Coronary artery (tissue), 2 donors: ENCODE results near the gene R3HCC1L.
A peak's percentile ranks its signal among the peaks of the same experiment; 100 is the strongest.

Experiments
- DNase-seq: peaks from one replicate; pipeline ENCODE4 v3.0.0-alpha.2; 2017; ENCODE audit warnings: low spot score
- H3K27ac ChIP-seq, 2 donors: fragments of 200-600 bp; sonication (generic); one replicate each; pipeline ENCODE4 v1.5.1; 2016 to 2019
- H3K4me3 ChIP-seq: fragments of 200-600 bp; sonication (generic); 2 replicates; pipeline ENCODE4 v1.5.1; 2016; ENCODE audit warnings: mild to moderate bottlenecking, moderate library complexity
- TF ChIP-seq, protein P1 (sequence below): fragments of 200-600 bp; sonication (generic); IDR thresholded peaks from one replicate; pipeline ENCODE4 v1.5.1; 2019; ENCODE audit warnings: antibody characterized with exemption

The R3HCC1L gene

DNA sequence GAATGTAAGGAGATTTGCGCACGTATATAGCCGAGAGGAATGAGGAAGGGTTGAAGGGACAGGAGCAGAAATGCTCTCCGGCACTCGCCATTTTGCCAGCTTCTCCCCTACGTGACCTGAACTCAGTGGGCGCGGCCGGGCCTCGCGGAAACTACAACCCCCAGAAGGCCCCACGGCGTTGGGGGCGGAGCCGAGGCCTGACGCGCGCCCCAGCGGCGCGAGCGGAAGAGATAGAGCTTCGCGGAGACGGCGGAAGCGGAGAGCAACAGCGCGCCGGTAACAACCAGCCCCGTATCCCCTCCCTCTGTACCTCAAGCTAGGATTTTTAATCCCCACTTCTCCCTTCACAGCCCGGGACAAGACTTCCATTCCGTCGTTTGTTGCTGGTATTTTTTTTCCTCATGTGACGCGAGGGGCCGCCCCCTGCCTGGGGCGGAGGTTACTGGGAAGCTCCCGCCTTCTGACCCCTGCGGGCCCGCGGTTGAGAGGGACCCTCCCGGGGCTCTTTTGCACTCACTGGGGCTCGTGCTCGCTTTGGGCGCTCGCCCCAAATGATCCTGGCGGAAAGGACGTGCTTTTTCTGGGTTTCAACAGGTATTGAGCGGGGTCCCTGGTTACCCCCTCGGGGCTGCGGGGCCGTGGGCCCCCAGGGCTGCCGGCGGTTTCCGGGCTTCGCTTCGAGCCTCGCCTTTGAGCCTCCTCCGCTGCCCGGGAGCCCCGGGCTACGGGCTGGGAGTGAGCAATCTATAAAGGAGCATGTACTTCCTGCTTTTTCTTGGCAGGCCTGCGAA, at the start of gene R3HCC1L:
Gene R3HCC1L (plus strand): TSS at position 227 of the 791 bp plus-strand sequence. CDS start 73,458 bp downstream, outside the sequence.
- peak; percentile 91 for DNase-seq
- H3K27ac ChIP-seq, result peak within 1 kb of the TSS; percentile 64 to 87
- TF ChIP-seq, protein P1, sequence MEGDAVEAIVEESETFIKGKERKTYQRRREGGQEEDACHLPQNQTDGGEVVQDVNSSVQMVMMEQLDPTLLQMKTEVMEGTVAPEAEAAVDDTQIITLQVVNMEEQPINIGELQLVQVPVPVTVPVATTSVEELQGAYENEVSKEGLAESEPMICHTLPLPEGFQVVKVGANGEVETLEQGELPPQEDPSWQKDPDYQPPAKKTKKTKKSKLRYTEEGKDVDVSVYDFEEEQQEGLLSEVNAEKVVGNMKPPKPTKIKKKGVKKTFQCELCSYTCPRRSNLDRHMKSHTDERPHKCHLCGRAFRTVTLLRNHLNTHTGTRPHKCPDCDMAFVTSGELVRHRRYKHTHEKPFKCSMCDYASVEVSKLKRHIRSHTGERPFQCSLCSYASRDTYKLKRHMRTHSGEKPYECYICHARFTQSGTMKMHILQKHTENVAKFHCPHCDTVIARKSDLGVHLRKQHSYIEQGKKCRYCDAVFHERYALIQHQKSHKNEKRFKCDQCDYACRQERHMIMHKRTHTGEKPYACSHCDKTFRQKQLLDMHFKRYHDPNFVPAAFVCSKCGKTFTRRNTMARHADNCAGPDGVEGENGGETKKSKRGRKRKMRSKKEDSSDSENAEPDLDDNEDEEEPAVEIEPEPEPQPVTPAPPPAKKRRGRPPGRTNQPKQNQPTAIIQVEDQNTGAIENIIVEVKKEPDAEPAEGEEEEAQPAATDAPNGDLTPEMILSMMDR, result no peak
- H3K4me3 ChIP-seq, result peak within 1 kb of the TSS; percentile 76

- Histone ChIP-seq H3K27ac (no peak overlapping the region), H3K4me3 (no peak overlapping the region)
- TF ChIP-seq, protein P1, result no peak
- no peak for DNase-seq
Measured at GRCh38 chr10:98085238-98085637, 49.2 kb upstream of the R3HCC1L start.

GRCh38 chr10:98086837-98087708, 47.4 kb upstream of the R3HCC1L start:
- DNase-seq, result no peak
- TF ChIP-seq, protein P1, result no peak
- Histone ChIP-seq H3K4me3 (no peak overlapping the region), H3K27ac (no peak overlapping the region)

GRCh38 chr10:98088186-98088971, 46.1 kb upstream of the R3HCC1L start:
- Histone ChIP-seq H3K27ac (no peak overlapping the region), H3K4me3 (no peak overlapping the region)
- no peak for DNase-seq
- TF ChIP-seq, protein P1, result no peak

DNA sequence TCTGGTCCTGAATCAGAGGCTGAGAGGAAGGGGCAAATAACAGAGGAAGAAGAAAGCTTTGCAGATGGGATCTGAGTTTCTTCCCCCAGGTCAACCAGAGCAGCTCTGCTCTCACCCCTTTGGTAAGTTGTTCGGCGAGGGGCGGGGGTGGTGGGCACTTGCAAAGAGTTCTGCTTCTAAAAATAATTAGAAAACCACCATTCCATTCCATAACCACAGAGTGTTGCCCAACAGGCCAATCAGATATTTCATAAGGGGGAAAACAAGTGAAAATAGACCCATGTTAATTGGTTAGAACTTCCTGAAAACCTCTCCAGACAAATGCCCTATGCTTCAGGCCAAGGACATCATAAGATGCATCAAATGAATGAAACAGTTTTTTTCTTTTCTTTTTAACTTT, 43.6 kb upstream of the R3HCC1L start:
- DNase-seq, result no peak
- no peak overlapping the region for H3K4me3 ChIP-seq
- no peak overlapping the region for H3K27ac ChIP-seq
- TF ChIP-seq, protein P1, result no peak

GRCh38 chr10:98096316-98096715, 38.1 kb upstream of the R3HCC1L start:
- DNase-seq, result no peak
- TF ChIP-seq, protein P1, result no peak
- H3K4me3 ChIP-seq, result no peak overlapping the region
- no peak overlapping the region for H3K27ac ChIP-seq
